NCI-H2196 treated with DMSO at 0.1 percent for 48 hours (cell line): ENCODE data around the gene GATB.

Experiments used
- DNase-seq: peaks from one replicate; lab custom pipeline; 2025; ENCODE audit not compliant: unreplicated experiment; lab: John Stamatoyannopoulos, UW

Gene GATB

DNA sequence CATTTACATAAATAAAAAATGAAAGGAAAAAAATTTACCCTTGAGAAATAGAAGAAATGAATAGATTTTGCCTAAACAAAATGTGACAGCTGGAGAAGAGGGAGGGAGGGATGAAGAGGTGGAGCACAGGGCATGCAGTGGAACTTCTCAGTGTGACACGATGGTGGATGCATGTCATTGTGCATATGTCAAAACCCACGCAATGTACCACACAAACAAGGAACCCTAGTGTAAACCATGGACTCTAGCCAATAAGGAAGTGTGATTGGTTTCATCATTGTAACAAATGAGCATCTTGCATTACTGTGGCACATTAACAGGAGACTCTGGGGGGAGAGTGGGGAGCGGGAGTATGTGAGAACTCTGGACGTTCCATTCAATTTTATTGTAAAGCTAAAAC lies 58.6 kb downstream of the GATB start:
- no peak for DNase-seq

DNA sequence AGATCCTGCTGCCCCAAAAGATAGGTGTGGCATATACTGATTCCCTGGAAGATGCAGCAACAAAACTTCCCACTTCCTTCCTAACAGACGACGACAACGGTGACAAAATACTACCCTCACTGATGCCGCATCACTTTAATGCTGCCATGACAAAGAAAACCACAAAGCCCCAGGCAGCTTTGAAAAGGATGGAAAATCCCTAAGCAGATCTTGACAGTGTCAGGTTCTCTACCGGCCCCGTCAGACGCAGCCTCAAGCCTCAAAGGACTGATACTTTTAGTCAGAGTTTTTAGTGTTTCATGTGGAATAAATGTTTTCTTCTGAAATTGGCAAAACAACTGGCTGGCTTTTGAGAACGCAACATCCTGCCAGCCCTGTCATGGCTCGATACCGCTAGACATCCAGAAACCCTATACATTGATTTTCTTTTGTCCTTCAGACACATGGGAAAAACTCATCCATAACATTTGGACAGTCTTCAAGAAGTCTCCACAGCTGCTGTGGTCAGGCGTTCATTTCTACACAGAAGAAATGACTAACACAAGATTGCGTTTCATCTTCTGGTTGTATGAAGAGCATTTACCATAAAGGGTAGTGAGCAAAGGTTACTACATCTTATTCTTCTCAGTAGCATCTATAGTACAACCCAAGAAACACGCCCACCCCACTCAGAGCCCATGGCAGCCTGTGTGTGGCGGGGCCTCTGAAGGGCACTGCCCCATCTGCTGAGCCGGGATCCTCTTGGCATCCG lies 60.1 kb downstream of the GATB start:
- DNase-seq = no peak

DNA sequence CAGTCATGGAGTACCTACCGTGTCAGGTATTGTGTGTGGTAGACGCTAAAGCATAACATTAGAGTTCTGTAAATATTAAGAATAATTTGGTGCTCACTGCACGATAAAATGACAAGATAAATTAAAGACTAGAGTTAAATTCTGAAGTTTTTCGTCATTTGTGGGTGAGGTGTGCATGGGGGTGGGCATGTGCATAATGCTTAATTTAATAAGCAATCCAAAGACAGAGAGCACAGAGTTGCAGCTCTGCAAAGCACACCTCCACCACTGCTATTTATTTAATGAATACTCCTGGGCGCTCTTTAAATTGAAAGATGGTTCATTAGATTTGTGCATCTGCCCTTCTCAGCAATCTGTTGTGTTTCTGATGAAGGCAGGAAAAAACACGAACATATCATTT lies 62.6 kb downstream of the GATB start:
- no peak for DNase-seq

- no peak for DNase-seq
Observed at GRCh38 chr4:151694961-151695720, 65.7 kb downstream of the GATB start.

GRCh38 chr4:151692821-151693673 lies 67.8 kb downstream of the GATB start:
- no peak for DNase-seq

DNA sequence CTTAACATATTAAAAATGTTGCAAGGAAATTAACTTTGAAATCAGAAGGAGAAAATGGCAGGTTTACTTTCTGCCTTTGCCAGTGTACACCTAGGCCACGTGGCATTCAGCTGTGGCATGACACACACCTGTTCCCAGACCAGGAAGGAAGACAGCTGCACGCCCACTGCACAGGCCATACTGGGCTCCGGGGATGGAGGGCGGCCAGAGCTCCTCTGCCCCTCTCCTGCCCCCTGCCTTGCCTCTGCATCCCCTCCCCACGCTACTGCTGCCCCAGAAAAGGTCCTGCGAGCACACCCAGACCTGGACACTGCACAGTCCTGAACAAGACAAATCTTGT lies 68.4 kb downstream of the GATB start:
- DNase-seq = no peak

GRCh38 chr4:151691639-151692442 lies 69.0 kb downstream of the GATB start:
- no peak for DNase-seq

DNA sequence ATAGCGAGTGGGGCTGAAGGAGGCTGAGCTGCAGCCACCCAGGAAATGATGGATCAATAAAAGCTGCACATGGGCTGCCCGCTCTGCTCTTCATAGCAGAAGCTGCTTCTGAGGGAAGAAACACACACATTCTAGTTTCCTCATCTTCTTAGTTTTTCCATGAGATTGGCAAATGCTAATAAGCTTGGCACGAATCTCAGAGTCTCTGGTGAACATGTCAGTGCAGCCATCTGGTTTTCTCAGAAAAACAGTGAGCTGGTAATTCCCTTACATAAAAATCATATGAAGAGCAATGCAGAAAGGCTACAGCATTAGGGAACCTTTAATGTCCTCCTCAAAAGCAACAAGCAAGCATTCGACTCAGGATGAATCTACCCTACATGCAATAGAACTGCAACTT lies 69.9 kb downstream of the GATB start:
- no peak for DNase-seq

GRCh38 chr4:151690164-151690870 lies 70.5 kb downstream of the GATB start:
- DNase-seq = no peak

GRCh38 chr4:151689211-151689991 lies 71.4 kb downstream of the GATB start:
- DNase-seq = no peak

- no peak for DNase-seq
Observed at GRCh38 chr4:151688785-151689043, 72.1 kb downstream of the GATB start.

DNA sequence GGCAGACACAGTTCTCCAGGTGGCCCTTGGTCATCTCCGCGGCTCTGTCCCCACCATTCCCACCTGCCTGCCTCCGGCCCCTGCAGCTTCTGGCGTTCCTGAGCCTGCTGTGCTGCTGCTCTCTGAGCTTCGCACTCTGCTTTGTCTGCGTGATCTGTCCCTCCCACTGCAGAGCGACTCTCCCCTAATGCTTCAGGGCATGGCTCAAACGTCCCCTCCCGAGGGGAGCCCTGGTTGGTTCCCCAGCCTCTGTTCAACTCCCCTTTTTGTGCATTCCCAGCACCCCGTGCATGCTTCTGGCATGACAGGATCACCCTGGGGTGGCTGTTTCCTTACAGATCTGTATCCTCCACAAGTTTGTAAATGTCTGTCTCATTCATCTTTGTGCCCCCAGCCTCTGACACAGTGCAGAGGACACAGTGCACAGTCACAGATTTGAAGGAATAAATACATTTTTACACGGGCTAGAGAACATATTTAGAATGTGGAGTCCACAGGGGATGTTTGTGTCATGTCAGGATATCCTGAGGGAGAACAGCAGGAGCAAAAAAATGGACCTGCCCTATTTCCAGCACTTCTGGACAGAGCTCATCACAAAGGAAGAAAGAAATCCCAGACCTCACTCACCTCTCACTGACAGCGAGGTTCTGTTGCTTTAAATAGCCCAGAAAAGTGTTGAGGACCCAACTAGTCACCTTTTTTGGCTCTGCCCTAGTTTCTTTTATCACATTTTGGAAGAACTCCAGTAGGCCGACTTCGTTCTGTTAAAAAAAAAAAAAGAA lies 72.6 kb downstream of the GATB start:
- DNase-seq = no peak

DNA sequence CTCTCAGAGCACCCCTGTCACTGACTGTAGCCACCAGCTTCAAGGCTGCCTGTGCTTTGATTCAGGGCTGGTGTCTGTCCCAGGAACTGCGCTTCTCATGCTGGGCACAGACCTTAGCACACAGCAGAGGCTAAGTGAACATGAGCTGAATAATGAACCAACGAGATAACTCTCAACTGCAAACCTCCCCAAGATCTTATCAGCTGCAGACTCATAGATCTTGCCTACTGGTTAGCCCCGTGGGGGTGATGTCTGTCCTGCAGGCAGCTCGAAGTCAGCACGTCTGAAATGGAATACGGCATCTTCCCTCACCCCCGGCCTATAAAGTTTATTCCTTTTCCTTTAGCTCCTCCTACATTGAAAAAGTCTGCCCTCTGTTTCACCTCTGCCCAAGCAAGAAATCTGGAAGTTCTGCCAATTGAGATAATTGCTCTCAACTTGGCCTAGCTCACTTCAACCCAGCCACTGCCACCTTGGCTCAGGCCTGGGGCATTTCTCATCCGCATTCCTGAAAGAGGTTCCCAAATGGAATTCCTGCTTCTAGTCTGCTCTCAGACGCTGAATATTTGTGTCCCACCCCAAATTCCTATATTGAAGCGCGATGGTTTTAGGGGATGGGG lies 73.7 kb downstream of the GATB start:
- no peak for DNase-seq

- DNase-seq = no peak
Observed at GRCh38 chr4:151685303-151685702, 75.5 kb downstream of the GATB start.

DNA sequence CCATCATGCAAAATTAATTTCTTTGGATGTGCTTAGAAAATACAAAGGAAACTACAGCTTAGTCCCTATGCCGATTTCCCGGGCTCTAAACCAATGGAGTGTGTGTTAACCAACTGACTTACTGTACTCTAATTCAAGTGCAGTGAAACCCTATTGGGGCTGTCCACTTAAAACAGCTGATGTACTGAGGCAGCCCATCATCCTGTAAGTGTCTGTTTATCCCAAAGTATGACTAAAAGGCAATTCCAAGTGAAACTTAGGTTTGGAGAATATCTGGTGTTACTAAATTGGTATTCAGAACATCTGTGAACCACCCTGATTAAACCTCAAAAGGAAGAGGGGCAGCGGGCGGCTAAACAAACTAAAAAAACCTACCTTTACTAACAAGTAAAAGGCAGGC lies 79.7 kb downstream of the GATB start:
- no peak for DNase-seq

GRCh38 chr4:151679231-151679630 lies 81.6 kb downstream of the GATB start:
- no peak for DNase-seq

- DNase-seq = no peak
Observed at GRCh38 chr4:151678048-151678872, 82.5 kb downstream of the GATB start.

DNA sequence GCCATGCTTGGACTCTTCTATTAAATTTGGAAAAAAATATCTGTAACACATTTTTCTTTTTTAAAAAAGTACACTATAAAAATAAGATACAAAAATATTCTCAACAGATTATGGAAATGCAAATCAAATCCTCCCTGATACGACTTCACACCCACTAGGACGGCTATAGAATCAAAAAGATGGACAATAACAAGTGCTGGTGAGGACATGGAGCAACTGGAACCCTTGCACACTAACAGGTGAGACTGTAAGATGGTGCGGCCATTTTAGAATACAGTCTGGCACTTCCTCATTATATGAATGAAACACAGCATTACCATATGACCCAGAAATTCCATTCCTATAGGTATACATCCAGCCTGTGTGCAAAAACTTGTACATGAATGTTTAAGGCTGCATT lies 83.6 kb downstream of the GATB start:
- no peak for DNase-seq
